AG04449 (cell line): ENCODE data around the gene RPL7A.
"Not testable (repeated sequence)": the region's sequence is repeated elsewhere in the genome, so short reads cannot be mapped to it uniquely, and the experiment has no call there.

Experiments
- CTCF ChIA-PET: fragments of 350-600 bp; formaldehyde crosslinking; extraction: SDS; loops from one replicate; lab custom pipeline; 2021; ENCODE audit warnings: antibody characterized with exemption; lab: Yijun Ruan, JAX
- POLR2A ChIA-PET: fragments of 400-600, 350-600 bp; formaldehyde crosslinking; extraction: SDS; loops from one replicate; lab custom pipeline; 2020; ENCODE audit warnings: antibody characterized with exemption, inconsistent platforms; lab: Yijun Ruan, JAX
- DNase-seq: peaks from one replicate; pipeline ENCODE4 v3.0.0-alpha.2; 2010; ENCODE audit warnings: low read depth, low spot score
- H3K4me3 ChIP-seq: 2 replicates; pipeline ENCODE4 v1.5.1; 2011; ENCODE audit warnings: low read depth, mild to moderate bottlenecking, control low read depth, low read length
- TF ChIP-seq, protein P1 (sequence below): IDR thresholded peaks from one replicate; pipeline ENCODE4 v1.5.1; 2011; ENCODE audit warnings: mild to moderate bottlenecking, moderate library complexity, low read length, control low read depth, inconsistent platforms; ENCODE audit not compliant: insufficient read depth; ENCODE audit errors: missing control alignments

RPL7A gene

DNA sequence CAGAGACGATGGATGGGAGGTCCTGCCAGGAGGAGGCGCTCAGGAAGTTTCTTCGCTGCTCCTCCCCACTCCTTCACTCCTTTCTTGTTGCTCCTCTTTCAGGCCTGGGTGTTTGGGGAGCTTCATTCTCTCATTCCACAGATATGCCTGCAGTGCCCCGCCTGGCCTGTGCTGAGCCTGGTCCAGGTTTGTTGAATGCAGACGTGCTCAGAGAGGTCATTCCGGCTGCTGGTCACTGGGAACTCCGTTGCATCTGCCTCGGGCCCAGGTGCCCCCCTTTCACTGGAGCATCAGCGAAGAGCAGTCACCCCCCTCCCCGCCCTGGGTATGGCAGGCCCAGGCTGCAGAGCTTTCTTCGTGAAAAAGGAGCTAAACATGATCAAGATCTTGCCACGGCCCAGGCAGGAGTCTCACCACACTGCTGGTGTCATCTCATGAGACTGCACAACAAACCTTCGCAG, 27.6 kb upstream of the RPL7A start:
- CTCF ChIA-PET: interaction anchor here (1.2 to 2.1 kb wide), 2 partner anchors 9 to 10 kb away, joined by 5 read pairs; no protein-coding TSS in a partner anchor
- no peak for DNase-seq
- H3K4me3 ChIP-seq: no peak overlapping the region
- TF ChIP-seq, protein P1, sequence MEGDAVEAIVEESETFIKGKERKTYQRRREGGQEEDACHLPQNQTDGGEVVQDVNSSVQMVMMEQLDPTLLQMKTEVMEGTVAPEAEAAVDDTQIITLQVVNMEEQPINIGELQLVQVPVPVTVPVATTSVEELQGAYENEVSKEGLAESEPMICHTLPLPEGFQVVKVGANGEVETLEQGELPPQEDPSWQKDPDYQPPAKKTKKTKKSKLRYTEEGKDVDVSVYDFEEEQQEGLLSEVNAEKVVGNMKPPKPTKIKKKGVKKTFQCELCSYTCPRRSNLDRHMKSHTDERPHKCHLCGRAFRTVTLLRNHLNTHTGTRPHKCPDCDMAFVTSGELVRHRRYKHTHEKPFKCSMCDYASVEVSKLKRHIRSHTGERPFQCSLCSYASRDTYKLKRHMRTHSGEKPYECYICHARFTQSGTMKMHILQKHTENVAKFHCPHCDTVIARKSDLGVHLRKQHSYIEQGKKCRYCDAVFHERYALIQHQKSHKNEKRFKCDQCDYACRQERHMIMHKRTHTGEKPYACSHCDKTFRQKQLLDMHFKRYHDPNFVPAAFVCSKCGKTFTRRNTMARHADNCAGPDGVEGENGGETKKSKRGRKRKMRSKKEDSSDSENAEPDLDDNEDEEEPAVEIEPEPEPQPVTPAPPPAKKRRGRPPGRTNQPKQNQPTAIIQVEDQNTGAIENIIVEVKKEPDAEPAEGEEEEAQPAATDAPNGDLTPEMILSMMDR: no peak
- POLR2A ChIA-PET: no interaction called here

DNA sequence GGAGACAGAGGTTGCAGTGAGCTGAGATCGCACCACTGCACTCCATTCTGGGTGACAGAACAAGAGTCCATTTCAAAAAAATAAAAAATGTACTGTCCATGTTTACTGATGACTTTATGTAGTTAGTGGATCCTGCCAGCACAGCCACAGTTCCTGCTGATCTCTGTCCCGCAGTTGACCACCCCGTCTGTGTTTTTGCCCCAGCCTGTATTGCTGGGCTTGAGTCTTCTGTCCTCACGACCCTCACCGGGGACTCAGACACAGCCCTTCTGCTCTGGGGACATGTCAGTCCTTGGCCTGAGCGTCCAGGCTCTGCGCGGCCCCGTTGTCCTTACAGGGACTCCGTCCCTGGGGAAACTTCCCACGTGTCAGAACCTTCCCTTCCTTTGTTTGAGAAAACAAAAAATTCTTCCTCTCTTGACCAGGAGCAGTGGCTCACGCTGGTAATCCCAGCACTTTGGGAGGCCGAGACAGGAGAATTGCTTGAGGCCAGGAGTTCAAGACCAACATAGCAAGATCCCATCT, 26.5 kb upstream of the RPL7A start:
- no peak overlapping the region for H3K4me3 ChIP-seq
- ChIA-PET POLR2A (no interaction called here), CTCF (interaction anchor here (2.1 kb wide), 1 partner anchor 9 kb away, joined by 5 read pairs; no protein-coding TSS in a partner anchor)
- TF ChIP-seq, protein P1: no peak
- DNase-seq: no peak

DNA sequence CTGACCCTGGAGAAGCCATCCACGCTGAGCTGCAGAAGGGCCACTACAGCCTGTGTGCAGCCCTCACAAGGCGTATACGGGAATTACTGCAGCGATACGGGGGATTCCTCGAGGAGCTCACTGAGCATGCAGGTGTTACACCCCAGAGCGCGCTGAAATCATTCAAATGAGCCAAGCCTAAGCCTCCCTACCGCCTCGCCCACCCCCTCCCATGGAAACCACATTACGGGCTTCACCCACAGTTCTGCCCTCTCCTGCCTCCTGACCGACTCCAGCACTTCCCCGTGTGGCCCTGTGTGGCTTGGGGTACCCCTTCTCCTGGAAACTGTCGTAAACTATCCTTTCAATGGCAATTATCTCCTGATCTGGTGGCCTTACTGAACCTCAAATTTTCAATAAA, 25.3 kb upstream of the RPL7A start:
- H3K4me3 ChIP-seq: no peak overlapping the region
- TF ChIP-seq, protein P1: no peak
- no peak for DNase-seq
- ChIA-PET CTCF (no interaction called here), POLR2A (no interaction called here)

DNA sequence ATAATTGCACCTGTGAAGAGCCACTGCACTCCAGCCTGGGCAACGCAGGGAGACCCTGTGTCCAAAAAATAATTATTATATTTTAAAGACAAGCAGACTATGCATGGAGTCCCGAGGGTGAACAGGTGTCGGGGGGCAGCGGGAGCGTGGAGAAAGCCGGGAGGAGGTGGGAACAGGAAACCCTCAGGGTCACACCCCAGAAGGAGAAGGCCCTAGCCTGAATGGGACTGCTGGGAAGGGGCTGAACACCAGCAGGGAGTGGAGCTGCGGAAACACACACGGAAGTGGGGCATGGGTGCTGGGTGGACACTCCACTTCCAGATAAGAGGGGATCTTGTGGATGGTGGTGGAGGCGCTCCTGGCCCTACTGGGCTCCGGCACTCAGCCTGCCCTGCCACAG, 24.8 kb upstream of the RPL7A start:
- TF ChIP-seq, protein P1: no peak
- no peak for DNase-seq
- no peak overlapping the region for H3K4me3 ChIP-seq
- POLR2A ChIA-PET: no interaction called here
- CTCF ChIA-PET: no interaction called here

DNA sequence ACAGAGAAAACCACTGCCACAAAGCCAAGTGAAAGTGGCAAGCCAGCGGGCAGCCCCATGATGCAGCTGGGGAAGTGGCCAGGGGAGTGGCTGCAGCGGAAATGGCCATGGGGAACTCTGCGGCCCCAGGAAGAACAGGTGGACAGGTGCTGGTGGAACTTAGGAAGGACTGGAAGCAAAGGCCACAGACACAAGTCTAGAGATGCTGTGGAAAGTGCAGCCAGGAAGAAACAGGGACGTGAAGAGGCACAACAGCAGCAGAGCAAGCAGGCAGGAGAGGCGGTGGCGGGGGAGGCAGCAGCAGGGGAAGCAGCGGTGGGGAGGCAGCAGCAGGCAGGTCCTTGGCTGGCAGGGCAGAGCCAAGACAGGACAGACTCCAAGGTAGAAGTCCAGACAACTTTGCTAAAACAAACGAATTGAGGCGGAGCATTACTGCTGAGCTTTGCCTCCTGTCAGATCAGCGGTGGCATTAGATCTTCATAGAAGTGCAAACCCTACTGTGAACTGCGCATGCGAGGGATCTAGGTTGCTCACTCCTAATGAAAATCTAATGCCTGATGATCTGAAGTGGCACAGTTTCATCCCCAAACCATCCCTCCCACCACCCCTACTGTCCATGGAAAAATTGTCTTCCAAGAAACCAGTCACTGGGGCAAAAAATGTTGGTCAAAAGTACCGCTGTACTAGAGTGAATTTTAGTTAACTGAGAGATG, 23.9 kb upstream of the RPL7A start:
- POLR2A ChIA-PET: no interaction called here
- CTCF ChIA-PET: no interaction called here
- no peak for DNase-seq
- TF ChIP-seq, protein P1: no peak
- H3K4me3 ChIP-seq: no peak overlapping the region

GRCh38 chr9:133327021-133327420, 21.0 kb upstream of the RPL7A start:
- CTCF ChIA-PET: interaction anchor here (4.3 kb wide), 1 partner anchor 140 kb away, joined by 62 read pairs; no protein-coding TSS in a partner anchor
- DNase-seq, H3K4me3 ChIP-seq, POLR2A ChIA-PET: not testable (repeated sequence)
